HCT116 (cell line): ENCODE measurements around the gene MBP. TPM values are rescaled to one million over a fixed set of nuclear protein-coding genes. Genes with fewer than 3 reads are reported as not detected.

Source experiments
- ATAC-seq: fragments of 200-7000 bp; cut with Tn5 transposase; 2 replicates; pipeline ENCODE4 v1.9.1; 2020; ENCODE audit warnings: mild to moderate bottlenecking, moderate library complexity
- BruUV-seq: library from RNA; stranded (reverse); fragments of 400-500 nt; replicated peaks from 2 replicates; lab custom pipeline; 2021; lab: Mats Ljungman, UMichigan
- CTCF ChIA-PET: fragments of 300-600 bp; sonication (Branson Sonifier 250); formaldehyde crosslinking; loops from one replicate; lab custom pipeline; 2021; ENCODE audit warnings: antibody characterized with exemption; lab: Charles Lee
- POLR2A ChIA-PET: fragments of 300-600, 350-600 bp; sonication (Branson Sonifier 250); formaldehyde crosslinking; loops from one replicate; lab custom pipeline; 2021; ENCODE audit warnings: antibody characterized with exemption; lab: Charles Lee
- RAD21 ChIA-PET, 2 experiments: fragments of 300-600 bp; sonication (Branson Sonifier 250); formaldehyde crosslinking; loops; one replicate each; lab custom pipeline; 2023; ENCODE audit warnings: low total read pairs in 2 of 2; ENCODE audit not compliant: uncharacterized antibody in 2 of 2, unreplicated experiment in 2 of 2, low non-redundant PET in 1 of 2; lab: Charles Lee
- DNase-seq: peaks from one replicate; pipeline ENCODE4 v3.0.0-alpha.2; 2010; ENCODE audit warnings: low read depth, low spot score
- H2AFZ ChIP-seq: fragments of 200-600 bp; shearing (Covaris generic), sonication (generic); 2 replicates; pipeline ENCODE4 v1.6.1; 2017; ENCODE audit warnings: low read depth, mixed run types, mixed read lengths, antibody characterized with exemption, low read length; ENCODE audit not compliant: poor library complexity, severe bottlenecking
- H3K27ac ChIP-seq: 2 replicates; pipeline ENCODE4 v1.5.1; 2012; ENCODE audit warnings: low read depth, low read length
- H3K27me3 ChIP-seq: fragments of 200-600 bp; sonication (generic); 2 replicates; pipeline ENCODE4 v1.6.1; 2016; ENCODE audit warnings: mixed run types, low read length, mixed read lengths; ENCODE audit not compliant: insufficient read depth
- H3K36me3 ChIP-seq, 2 experiments: fragments of 200-500 bp in 1 of 2; fragments of 200-600 bp in 1 of 2; sonication (Bioruptor generic) in 1 of 2; sonication (generic) in 1 of 2; 2 replicates each; pipeline versions ENCODE4 v1.5.1 to v1.6.1; 2014 to 2016; ENCODE audit warnings: low read length in 2 of 2, inconsistent platforms in 1 of 2, mixed read lengths in 1 of 2, mixed run types in 1 of 2; ENCODE audit not compliant: insufficient read depth in 2 of 2, control insufficient read depth in 1 of 2
- H3K4me1 ChIP-seq, 2 experiments: fragments of 200-600 bp in 1 of 2; sonication (generic) in 1 of 2; 2 replicates each; pipeline versions ENCODE4 v1.5.1 to v1.6.1; 2012 to 2017; ENCODE audit warnings: low read length in 2 of 2, inconsistent platforms in 1 of 2, mild to moderate bottlenecking in 1 of 2, mixed read lengths in 1 of 2, mixed run types in 1 of 2, moderate library complexity in 1 of 2; ENCODE audit not compliant: insufficient read depth in 2 of 2, control insufficient read depth in 1 of 2
- H3K4me2 ChIP-seq: fragments of 200-600 bp; sonication (generic); 2 replicates; pipeline ENCODE4 v1.6.1; 2017; ENCODE audit warnings: mixed run types, low read length, mixed read lengths
- H3K4me3 ChIP-seq, 2 experiments: fragments of 200-600 bp in 1 of 2; sonication (generic) in 1 of 2; replicated peaks in 1 of 2; 2 replicates each; pipeline ENCODE4 v1.5.1; 2011 to 2016; ENCODE audit warnings: low read length in 2 of 2, control low read depth in 1 of 2, low read depth in 1 of 2, mild to moderate bottlenecking in 1 of 2, mixed read lengths in 1 of 2, mixed run types in 1 of 2
- H3K79me2 ChIP-seq: fragments of 200-600 bp; sonication (generic); 2 replicates; pipeline ENCODE4 v1.6.1; 2017; ENCODE audit warnings: mild to moderate bottlenecking, mixed run types, low read length, moderate library complexity, mixed read lengths; ENCODE audit not compliant: insufficient read depth
- H3K9ac ChIP-seq: fragments of 200-600 bp; sonication (generic); 2 replicates; pipeline ENCODE4 v1.6.1; 2016; ENCODE audit warnings: low read length, mixed read lengths
- H3K9me2 ChIP-seq: fragments of 200-600 bp; sonication (generic), shearing (Covaris generic); 2 replicates; pipeline ENCODE4 v1.6.1; 2017; ENCODE audit warnings: mixed run types, mild to moderate bottlenecking, moderate library complexity; ENCODE audit not compliant: insufficient read depth
- H3K9me3 ChIP-seq, 2 experiments: fragments of 200-500 bp in 1 of 2; fragments of 200-600 bp in 1 of 2; sonication (Bioruptor generic) in 1 of 2; sonication (generic) in 1 of 2; 2 replicates each; pipeline ENCODE4 v1.6.1; 2014 to 2017; ENCODE audit warnings: low read length in 2 of 2, mixed read lengths in 2 of 2, inconsistent platforms in 1 of 2, low read depth in 1 of 2, mild to moderate bottlenecking in 1 of 2, mixed run types in 1 of 2, moderate library complexity in 1 of 2; ENCODE audit not compliant: control insufficient read depth in 1 of 2, insufficient read depth in 1 of 2
- H4K20me1 ChIP-seq: fragments of 200-600 bp; sonication (generic), shearing (Covaris generic); 2 replicates; pipeline ENCODE4 v1.6.1; 2017; ENCODE audit warnings: mixed run types, mild to moderate bottlenecking, moderate library complexity; ENCODE audit not compliant: insufficient read depth
- CTCF ChIP-seq, 3 experiments: fragments of 200-600 bp in 1 of 3; sonication (generic) in 1 of 3; IDR thresholded peaks in 2 of 3; conservative IDR thresholded peaks in 1 of 3; 2 replicates each; pipeline ENCODE4 v1.5.1; 2012 to 2017; ENCODE audit warnings: low read depth in 2 of 3, low read length in 2 of 3, antibody characterized with exemption in 1 of 3, borderline replicate concordance in 1 of 3, control low read depth in 1 of 3, mild to moderate bottlenecking in 1 of 3, mixed read lengths in 1 of 3, mixed run types in 1 of 3, moderate library complexity in 1 of 3; ENCODE audit not compliant: insufficient read depth in 1 of 3
- EGR1 ChIP-seq: IDR thresholded peaks from 2 replicates; pipeline ENCODE4 v1.6.1; 2012; ENCODE audit warnings: low read depth
- YY1 ChIP-seq: IDR thresholded peaks from 2 replicates; pipeline ENCODE4 v1.6.1; 2011; ENCODE audit warnings: low read length, low read depth, moderate library complexity, mild to moderate bottlenecking; ENCODE audit not compliant: insufficient replicate concordance; ENCODE audit errors: extremely low read depth
- intact Hi-C: fragments of 100-400 bp; cut with micrococcal nuclease; formaldehyde crosslinking; loops from 2 replicates; pipeline ENCODE4 v1.10.0; 2022
- total RNA-seq: library from RNA; stranded (reverse); gene quantifications from one replicate; pipeline ENCODE4 v1.2.1, GENCODE V29; 2021; ENCODE audit not compliant: unreplicated experiment

Gene MBP
- total RNA-seq, 1 experiment from 2014 or later = 34.9 TPM

- H4K20me1 ChIP-seq = no peaks in the 10 kb centered on the region
- no TSS peak for BruUV-seq
Observed at GRCh38 chr18:77059294-77059916, 73.2 kb downstream of the MBP start.

More at GRCh38 chr18:77059294-77059916, 73.2 kb downstream of the MBP start:
- Histone ChIP-seq H3K9me2 (no peaks in the 10 kb centered on the region), H2AFZ (no peak overlapping the region)
- RAD21 ChIA-PET = no interaction called here
- TF ChIP-seq YY1 (peak; percentile 16), EGR1 (no peak), CTCF (IDR thresholded peaks at IDR 0.05 in 2 of 3, conservative IDR thresholded peaks at IDR 0.05 in 1 of 3; ENCODE audit: borderline replicate concordance in 1 of 3, insufficient read depth in 1 of 3, low read depth in 2 of 3, low read length in 2 of 3) (peak in 2 of 3 experiments; percentile 67 to 69; a peak in 4 of 6 replicates)
- TF ChIP-seq, all 23 proteins: peak for 2
- H3K27me3 ChIP-seq = no peaks in the 10 kb centered on the region
- H3K36me3 ChIP-seq = peaks cover 0 to 13% of the 10 kb centered on the region in 2 experiments; a peak in 1 of 4 replicates
- peaks cover 16% of the 10 kb centered on the region; the same call in 1 of the 2 replicates for H3K79me2 ChIP-seq
- ChIA-PET CTCF (no interaction called here), POLR2A (no interaction called here)
- peaks cover 9 to 32% of the 10 kb centered on the region in 2 experiments for H3K4me1 ChIP-seq
- intact Hi-C loops = loop anchor here (2.0 to 10.0 kb wide), 3 partner anchors 55 to 257 kb away; partner anchors contain the start of gene MBP
- ATAC-seq (peak; percentile 87), DNase-seq (peak; percentile 67)
- H3K4me2 ChIP-seq = no peak overlapping the region
- H3K27ac ChIP-seq = no peak overlapping the region
- no peak overlapping the region for H3K9ac ChIP-seq
- no peak overlapping the region for H3K4me3 ChIP-seq
- no peaks in the 10 kb centered on the region for H3K9me3 ChIP-seq
